Right ventricle myocardium superior (tissue), 1 donor: ENCODE measurements around the gene ARRDC4. TPM values are rescaled to one million over a fixed set of nuclear protein-coding genes. Genes with fewer than 3 reads are reported as not detected.
A peak's percentile ranks its signal among the peaks of the same experiment; 100 is the strongest.

Source experiments
- ATAC-seq: fragments of 200-7000 bp; cut with Tn5 transposase; one replicate; pipeline ENCODE4 v1.9.1; 2020; ENCODE audit warnings: mild to moderate bottlenecking; ENCODE audit not compliant: poor library complexity
- DNase-seq: peaks from one replicate; pipeline ENCODE4 v3.0.0-alpha.2; 2020
- intact Hi-C: fragments of 100-400 bp; cut with DNase I; formaldehyde crosslinking; loops from one replicate; pipeline ENCODE4 v1.11.2; 2022
- total RNA-seq: library from RNA; stranded (reverse); fragmentation: NEBNext Ultra II Directional; extraction: Animal tissue kit (Norgen Biotek cat#: 25700); gene quantifications from one replicate; pipeline ENCODE4 v1.2.1, GENCODE V29; 2021
- donor health status: DM: no; HTN: yes; CAD: no; lungs with severe emphysema.

ARRDC4 gene
- total RNA-seq, 1 donor from 2014 or later = 15.0 TPM

DNA sequence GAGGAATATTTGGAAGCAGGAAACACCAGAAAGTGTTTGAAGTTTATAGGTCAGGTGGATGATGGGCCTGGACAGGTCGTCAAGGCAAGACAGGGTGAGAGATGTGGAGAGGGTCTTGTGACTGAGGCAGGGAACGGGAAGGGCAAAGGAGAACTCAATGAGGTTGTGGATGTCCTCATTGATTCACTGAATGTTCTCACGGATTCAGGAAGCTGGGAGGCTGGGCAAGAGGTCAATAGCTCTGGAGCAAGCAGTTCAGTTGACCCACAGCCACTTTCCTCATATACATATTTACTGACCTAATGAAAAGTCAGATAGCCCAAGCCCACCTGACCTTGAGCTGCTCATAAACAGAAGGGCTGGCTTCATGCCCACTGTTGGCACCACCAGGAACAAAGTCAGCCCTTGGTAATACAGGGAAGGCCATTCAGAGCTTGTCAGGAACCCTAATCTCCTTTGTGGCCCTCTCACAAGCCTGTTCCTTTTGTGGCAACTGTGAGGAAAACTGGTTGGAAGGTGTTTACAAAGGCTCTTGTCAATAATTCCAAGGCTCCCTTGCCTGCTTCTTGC lies 31.6 kb downstream of the ARRDC4 start:
- intact Hi-C loops = no loop called here
- ATAC-seq (no peak), DNase-seq (no peak)

DNA sequence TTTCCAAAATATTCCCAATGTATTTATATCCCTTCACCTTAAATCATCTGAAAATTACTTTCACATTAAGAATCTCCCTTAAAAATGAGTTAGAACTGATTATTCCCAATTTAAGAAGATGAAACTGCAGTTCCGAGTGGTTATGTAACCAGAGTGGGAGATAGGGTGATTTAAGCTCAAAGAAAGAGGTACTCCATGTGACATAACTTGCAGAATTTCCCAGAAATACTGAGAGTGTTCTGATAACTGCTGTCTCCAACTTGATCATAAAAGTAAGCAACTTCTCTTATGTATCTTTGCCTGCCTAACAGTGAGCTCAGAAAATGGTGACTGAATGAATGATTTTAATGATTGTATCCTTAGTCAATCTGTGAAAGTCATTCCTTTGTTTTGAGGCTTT lies 32.3 kb downstream of the ARRDC4 start:
- DNase-seq = no peak
- ATAC-seq = no peak
- intact Hi-C loops = no loop called here

DNA sequence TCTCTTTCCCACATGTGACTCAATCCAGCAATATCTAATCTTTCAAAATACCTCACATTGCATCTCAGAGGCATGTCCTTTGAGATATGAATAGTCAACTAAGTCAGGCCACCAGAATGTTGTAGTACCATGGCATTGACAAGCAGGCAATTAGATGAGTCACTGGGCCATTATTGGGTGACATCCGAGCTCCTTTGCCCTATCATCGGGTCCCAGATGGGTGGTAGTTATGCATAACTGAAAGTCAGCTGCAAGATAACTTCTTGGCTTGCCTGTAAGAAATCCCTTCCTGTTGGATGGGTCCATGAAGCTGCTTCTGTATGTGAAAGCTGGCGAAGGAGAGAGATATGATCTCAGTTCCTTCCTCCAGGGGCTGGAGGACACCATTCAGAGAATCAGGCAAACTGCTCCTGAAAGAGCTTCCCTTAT lies 32.8 kb downstream of the ARRDC4 start:
- DNase-seq (no peak), ATAC-seq (peak; percentile 31)
- intact Hi-C loops = no loop called here

DNA sequence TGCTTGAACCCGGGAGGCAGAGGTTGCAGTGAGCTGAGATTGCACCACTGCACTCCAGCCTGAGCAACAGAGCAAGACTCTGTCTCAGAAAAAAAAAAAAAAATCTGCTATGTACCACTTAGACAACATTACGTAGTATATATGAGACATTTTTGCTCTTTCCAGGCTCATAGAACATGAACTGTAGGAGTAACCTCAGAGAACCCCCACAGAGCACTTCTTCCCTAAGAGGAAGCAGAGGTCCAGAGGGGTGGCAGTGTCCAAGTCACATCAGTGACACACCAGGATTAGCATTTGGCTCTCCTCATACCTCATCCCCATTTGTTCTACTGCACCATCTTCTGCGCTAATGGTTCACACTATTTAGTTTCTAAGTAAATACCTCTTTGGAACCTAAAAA lies 33.7 kb downstream of the ARRDC4 start:
- intact Hi-C loops = no loop called here

DNA sequence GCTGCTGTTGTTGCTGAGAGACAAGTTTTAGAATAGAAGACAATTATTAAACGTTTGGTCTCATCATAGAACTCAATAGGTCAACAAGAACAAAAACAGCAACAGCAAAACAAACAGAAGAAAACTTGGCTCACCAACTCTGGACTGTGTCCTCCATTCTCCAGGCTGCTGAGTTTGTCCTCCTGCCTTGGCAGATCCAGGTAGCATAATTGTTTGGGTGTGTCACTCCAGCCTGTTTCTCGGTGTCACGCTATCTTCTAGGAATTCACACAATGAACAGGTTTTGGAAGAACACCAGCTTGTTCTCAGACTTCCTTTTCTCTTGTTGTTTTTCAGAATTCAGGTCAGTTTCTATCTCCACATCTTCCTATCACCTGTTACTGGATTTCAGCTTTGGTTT lies 34.7 kb downstream of the ARRDC4 start:
- no peak for DNase-seq
- no peak for ATAC-seq
- intact Hi-C loops = no loop called here

More for the DNA sequence above, 33.7 kb downstream of the ARRDC4 start:
- DNase-seq = no peak
- ATAC-seq = no peak

DNA sequence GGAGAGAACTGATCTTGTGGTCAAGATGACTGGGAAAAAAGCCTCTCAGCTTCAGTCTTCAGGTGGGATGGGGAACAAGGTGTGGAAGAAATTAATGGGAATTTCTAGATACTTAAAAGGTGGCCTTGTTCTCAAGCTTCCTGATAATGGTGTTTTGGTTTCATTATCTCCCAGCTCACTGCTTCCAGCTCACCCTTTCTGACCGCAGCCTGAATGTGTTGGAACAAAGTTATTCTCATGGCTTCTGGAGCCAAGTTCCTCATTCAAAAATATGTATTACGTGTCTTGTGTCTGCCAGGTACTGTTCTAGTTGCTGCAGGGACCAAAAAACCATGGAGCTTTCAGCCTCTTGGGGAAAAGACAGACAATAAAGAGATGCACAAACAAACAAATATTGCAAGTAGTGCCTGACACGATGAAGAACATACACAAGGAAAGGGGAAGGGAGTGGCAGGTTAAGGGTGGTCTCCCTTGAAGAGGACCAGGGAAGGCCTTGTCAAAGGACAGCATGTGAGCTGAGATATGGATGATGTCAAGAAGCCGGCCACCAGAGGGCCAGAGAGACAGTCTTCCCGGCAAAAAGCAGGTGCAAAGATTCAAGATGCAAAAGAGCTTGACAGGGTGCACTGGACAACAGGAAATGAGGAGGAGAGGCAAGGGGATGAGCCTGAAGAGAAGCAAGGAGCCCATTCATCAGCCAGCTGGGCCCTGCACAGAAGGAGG lies 35.5 kb downstream of the ARRDC4 start:
- DNase-seq (no peak), ATAC-seq (no peak)
- intact Hi-C loops = no loop called here

DNA sequence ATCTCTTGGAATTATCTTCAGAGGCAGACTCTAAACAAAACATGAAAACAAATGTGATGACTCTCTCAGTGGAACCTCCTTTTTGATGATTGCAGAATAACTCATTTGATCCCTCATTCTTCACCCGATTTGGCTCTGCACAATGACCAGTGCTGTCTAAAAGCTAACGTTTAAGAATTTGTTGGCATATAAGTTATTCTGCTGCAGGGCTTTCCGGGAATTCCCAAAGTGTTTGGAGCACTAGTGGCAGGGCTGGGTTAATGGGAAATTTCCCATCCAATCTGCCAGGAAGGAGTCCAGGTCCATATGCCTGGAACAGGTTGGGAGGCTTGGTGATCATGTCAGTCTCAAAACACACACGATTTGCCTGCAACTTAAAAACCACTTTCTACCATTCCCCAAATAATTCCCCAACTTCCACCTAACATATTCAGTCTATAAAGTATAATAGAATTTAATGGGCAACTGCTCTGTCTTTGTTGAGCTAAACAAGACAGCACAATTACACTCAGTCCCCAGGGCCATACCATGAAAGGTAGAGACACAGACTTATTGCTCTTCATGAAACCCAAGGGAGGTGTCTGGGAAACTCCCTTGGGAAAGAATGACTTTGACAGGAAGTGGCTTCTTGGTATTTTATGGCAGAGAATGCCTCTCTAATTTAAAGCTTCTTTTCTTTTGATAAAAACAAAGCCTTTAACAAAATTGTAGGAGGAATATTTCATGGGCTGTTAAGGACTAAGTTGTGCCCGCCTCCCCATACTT lies 38.0 kb downstream of the ARRDC4 start:
- intact Hi-C loops = no loop called here
- ATAC-seq (no peak), DNase-seq (no peak)

DNA sequence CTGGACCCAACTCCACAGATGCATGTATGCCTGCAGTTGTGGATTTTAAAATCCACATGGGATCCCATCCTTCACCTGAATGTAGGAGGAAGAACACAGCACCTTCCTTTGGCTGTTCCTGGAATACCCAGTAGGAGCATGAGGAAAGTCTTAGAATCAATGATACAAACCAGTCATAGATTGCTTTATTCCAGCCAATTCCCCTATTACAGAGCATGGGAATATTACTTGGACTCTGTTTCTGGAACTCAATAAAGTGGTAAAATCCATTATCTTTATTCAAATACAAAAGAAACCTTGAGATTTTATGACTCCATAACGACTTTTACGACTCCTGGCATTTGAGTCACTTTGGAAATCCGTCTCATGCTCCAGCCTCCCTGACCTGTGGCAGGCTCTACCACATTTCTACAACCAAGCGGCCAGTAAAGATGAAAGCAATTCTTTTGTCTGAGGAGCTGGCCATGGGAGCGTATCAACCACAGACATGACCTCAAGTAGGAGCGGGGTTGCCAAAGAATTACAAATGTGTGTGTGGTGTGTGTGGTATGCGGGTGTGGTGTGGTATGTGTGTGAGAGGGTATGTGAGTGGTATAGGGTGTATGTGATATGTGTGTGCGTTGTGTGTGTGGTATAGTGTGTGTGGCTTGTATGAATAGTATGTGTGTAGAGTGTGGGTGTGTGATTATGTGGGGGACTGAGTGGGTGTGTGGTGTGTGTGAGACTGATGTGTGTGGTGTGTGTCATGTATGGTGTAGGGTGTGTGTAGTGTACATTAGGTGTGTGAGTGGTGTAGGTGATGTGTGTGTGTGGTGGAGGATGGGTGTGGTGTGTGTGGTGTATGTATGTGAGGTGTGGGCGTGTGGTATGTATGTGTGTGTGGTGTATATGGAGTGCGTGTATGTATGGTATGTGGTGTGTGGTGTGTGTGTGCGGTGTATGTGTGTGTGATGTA lies 40.0 kb downstream of the ARRDC4 start:
- ATAC-seq (no peak), DNase-seq (no peak)
- intact Hi-C loops = no loop called here

DNA sequence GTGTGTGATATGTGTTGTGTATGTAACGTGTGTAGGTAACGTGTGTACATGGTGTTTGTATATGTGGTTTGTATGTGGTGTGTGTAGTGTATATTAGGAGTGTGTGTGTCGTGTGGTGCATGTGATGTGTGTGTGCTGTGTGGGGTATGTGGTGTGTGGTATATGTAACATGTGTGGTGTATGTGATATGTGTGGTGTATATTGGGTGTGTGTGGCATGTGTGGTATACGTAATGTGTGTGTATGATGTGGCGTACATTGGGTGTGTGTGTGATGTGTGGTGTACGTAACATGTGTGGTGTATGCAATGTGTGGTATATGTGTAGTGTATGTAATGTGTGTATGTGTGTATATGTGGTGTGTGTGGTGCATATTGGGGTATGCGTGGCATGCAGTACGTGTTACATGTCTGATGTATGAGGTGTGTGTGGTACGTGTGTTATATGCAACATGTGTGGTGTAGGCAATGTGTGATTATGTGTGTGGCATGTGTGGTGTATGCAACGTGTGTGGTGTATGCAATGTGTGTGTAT lies 41.2 kb downstream of the ARRDC4 start:
- intact Hi-C loops = no loop called here
- DNase-seq = no peak
- no peak for ATAC-seq

DNA sequence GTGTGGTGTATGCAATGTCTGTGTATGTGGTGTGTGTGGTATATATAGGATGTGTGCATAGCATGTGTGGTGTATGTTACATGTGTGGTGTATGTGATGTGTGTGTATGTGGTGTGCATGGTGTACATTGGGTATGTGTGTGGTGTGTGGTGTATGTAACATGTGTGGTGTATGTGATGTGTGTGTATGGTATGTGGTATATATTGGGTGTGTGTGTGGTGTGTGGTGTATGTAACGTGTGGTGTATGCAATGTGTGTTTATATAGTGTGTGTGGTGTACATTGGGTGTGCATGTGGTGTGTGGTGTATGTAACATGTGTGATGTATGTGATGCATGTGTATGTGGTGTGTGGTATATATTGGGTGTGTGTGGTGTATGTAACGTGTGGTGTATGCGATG lies 41.9 kb downstream of the ARRDC4 start:
- intact Hi-C loops = no loop called here
- DNase-seq (no peak), ATAC-seq (no peak)

DNA sequence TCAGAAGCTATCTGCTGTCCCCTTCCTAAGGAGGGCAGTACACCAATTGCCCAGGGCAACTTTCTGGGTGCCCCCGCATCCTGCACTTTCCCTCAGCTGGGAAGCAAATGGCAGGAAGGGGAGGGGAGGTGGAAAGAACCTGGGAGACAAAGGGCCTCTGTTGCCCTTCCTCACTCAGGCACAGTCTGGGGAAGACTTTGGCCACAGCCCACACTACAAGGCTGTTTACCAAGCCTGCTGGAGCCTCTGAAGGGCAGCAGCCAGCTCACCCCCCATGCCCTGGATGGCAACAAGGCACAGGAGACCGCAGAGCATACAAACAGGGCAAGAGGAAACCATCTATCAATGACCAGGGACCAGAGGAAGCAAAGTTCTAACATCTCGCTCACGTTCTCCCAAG lies 42.4 kb downstream of the ARRDC4 start:
- ATAC-seq = no peak
- DNase-seq = no peak
- intact Hi-C loops = no loop called here

DNA sequence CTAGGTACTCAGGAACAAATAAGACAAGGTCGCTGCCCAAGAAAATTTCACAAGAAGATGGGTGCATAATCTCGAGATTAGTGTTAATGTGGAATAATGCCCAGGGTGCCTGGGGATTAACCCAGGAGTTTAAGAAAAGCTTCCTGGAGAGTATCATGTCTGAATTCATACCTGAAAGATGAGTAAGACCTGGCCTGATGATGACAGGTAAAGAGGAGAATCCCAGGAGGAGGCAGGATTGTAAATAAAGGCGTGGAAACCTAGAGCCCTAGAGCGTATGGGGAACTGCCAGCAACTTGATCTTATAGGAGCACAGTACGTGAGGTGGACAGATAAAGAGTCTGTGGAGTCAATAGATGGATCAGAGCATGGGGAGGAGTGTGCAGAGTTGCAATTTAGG lies 43.0 kb downstream of the ARRDC4 start:
- no peak for ATAC-seq
- no peak for DNase-seq
- intact Hi-C loops = no loop called here

DNA sequence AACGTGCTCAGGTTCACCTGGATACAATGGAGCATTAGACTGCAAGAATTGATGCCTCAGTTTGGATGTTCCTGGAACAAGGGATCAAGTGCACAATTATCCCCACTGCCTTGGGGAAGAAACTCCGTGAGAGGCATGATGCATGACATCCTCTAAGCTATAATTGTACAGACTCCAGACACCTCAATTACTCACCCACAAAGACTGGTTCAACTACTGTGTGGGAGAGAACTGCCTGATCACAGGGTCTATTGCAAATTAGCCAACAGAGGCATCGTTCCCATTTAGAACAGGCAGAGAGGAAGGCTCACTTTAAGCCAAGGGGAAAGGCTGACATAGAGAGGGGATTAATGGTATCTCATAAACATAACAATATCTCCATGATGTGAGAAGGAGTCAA lies 43.5 kb downstream of the ARRDC4 start:
- intact Hi-C loops = no loop called here
- ATAC-seq (no peak), DNase-seq (no peak)

DNA sequence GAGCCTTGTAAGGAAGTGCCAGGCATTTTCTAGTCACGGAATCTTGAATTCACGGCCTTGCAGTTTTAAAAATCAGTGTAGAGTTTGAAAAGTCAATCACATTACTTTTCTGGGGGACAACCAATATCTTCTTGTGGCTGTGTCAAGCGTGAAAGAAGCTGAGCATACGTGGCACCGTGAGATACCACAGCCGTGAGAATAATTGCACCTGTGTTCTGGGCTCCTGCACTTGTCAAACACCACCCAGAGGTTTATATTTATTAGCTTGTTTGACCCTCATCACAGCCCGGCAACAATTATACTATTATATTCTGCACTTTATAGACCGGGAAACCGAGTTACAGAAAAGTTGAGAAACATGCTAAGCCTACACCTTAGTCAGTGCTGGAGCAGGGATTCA lies 45.2 kb downstream of the ARRDC4 start:
- DNase-seq = no peak
- ATAC-seq = no peak
- intact Hi-C loops = no loop called here

DNA sequence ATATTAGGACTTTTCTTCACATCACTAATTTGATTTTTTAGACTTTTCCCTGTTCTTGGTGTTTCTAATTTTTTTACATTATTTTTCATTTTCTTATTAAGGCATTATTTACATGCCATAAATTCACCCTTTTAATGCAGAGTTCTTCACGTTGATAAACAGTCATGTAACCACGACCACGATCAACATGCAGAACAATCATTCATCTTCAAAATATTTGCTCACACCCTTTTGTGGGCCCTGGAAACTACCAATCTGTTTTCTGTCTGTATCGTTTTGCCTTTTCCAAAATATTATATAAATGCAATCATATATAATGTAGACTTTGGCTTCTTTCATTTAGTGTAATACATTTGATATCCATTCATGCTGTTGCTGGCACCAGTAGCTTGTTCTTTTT lies 48.7 kb downstream of the ARRDC4 start:
- ATAC-seq (no peak), DNase-seq (no peak)
- intact Hi-C loops = no loop called here

DNA sequence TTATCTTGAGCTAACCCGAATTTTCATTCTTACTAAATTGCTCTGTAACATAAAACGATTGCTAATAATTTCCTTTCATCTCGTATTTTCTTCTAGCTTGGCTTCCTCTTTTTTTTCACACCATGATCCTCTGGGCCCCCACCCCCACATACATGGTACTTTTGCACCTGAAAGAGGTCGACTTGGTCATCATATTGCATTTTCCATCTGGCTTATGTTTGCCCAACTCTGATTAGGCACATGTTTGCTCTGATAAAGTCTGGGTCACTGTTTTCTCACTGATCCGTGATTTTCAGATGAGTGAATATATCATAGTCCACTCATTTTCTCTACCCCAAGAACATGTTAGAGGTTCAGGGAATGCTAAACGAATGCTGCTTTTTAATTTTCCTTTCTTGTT lies 49.5 kb downstream of the ARRDC4 start:
- ATAC-seq (no peak), DNase-seq (no peak)
- intact Hi-C loops = no loop called here

DNA sequence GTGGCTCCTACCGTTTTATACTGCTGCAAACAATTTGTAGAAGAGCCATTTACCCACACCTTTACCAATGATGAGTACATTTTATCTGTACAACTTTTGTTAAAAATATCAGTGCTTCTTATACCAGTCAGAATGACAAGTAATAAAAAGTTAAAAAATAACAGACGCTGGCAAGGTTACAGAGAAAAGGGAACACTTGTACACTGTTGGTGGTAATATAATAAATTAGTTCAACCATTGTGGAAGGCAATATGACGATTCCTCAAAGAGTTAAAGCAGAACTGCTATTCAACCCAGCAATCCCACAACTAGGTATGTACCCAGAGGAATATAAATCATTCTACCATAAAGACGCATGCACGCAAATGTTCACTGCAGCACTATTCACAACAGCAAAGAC lies 51.9 kb downstream of the ARRDC4 start:
- intact Hi-C loops = no loop called here
- DNase-seq (no peak), ATAC-seq (no peak)

DNA sequence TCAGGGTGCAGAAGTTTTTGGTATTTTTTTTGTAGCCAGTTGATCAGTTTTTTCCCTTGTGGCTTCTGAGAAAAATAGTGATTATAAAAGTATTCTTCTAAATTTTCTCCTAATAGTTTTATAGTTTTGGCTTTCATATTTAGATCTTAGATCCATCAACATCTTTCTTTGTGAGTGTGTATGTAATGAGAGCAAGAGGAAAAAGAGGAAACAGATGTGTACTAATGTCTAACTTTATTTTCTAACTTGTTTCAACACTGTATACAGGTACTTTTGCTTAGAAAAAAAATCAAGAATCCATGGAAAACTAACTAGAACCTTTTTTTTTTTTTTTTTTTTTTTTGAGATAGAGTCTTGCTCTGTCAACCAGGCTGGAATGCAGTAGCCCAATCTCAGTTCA lies 53.1 kb downstream of the ARRDC4 start:
- DNase-seq (no peak), ATAC-seq (no peak)
- intact Hi-C loops = no loop called here
